Cerebellar cortex (tissue), 1 donor: ENCODE measurements around the gene GPC2.
A peak's percentile ranks its signal among the peaks of the same experiment; 100 is the strongest.

Experiments used
- DNase-seq: peaks from one replicate; pipeline ENCODE4 v3.0.0-alpha.2; 2015; ENCODE audit warnings: low spot score

The GPC2 gene

GRCh38 chr7:100169147-100169850, 7.9 kb downstream of the GPC2 start:
- no peak for DNase-seq

DNA sequence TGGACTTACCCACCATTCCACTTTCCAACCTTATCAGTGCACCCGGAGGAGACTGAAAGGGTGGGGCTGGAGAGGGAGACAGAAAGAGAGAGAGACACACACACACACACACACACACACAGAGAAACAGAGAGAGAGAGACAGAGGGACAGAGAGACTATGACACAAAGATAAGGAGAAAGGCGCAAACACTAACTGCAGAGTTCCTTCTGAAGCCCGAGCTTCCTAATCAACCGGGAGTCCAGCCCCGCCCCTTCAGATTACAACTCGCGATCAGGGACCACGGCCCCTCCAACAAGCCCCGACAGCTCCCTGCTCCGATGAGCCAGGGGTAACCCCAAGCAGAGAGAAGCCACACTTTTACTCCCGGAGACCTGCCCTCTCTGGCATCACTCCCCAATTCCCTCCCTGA, 9.3 kb downstream of the GPC2 start:
- no peak for DNase-seq

DNA sequence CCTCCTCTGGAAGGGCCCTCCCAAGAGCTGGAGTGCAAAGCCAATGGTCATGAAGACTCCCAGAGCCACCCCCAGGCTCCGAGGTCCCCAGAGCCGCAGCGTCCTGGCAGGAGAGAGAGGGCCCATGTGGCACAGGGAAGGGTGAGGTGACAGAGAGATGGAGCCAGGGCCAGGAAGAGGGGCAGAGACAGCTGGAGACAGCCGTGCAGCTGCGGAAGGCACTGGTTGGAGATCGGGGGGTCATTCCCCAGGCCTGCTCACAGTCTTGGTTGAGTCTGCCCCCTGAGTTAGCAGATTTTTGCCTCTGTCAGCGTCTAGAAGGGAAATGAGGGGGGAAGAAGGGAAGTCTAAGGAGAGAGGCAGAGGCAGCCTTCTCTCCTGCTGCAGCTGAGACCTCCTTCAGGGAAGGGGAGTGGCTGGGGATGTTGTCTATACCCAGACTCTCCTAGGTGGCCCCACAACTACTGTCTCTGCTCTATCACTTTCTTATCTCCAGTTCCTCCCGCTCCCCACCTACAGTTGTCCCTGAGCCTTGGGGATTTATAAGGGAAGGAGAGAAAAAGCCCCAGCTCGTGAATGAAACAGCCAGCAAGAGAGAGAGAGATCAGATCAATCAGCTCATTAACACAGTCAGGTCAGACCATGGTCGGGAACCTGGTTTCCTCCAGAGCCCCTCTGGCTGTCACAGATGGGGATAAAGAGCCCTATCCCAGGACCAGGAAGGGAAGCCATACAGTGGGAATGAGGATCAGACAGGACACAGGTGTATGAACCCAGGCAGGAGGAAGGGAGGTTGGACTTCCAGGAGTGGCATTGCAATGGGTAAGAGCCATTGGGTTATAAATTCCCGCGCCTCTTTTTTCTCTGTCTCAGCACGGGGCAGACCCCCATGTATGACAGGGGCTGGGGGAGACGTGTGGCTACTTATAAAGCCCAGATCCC, 9.9 kb downstream of the GPC2 start:
- DNase-seq, result no peak

- DNase-seq, result no peak
Measured at GRCh38 chr7:100166317-100166940, 10.8 kb downstream of the GPC2 start.

DNA sequence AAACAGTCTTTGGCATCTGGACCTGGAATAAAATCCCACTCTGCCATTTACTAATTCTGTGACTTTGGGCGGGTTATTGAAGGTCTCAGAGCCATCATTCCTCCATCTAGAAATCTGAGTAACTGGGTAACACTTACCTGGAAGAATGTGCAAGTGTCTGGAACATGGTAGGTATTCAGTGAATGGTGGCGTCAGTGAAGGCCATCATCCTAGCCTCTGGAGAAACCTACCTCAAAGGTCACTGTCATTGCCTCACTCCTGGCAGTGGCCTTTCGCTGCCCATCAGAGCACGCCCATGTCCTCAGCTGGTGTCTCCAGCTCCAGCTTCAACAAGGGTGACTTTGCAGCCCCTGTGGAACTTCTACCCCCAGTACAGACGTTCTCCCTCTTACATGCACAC, 13.3 kb downstream of the GPC2 start:
- DNase-seq, result no peak

DNA sequence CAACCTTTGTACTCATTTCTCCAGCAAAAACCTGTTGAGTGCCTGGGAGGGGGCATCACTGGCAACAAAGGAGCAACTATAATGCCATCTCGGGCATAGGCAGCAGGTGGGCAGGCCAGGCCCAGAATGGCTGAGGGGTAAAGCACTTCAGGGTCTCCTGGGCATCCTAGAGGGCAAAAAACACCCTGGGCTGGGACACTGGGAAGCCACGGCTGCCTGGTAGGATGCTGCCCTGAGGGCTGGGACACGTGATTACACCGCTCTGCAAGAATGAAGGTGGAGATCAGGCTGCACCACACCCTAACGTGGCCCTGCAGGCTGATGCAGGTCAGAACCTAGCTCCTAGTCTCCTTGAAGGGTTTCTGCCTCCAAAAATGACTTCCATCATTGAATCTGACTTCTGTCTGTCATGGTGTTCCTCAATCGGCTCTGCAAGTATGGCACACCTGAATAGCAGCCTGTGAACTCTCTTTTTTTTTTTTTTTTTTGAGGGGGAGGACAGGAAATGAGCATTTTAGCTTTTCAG, 14.1 kb downstream of the GPC2 start:
- DNase-seq, result no peak

DNA sequence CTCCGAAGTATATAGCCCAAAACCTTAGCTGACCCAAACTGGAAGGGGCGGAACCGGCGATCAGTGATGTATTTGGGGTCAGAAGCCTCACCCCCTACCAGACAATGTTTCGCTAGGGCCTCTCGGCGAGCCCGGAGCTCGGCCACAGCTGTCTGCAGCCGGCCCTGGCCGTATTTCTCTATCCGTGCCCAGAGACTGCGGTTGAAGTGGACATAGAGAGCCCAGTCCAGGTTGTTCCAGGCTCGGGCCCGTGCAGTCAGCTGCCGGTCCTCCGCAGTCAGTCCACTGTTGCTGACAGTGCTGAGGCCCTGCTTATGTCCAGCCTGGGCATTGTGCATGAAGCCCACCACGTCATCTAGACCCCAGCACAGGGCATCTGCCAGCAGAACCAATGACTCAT, 17.1 kb downstream of the GPC2 start:
- DNase-seq, result no peak

DNA sequence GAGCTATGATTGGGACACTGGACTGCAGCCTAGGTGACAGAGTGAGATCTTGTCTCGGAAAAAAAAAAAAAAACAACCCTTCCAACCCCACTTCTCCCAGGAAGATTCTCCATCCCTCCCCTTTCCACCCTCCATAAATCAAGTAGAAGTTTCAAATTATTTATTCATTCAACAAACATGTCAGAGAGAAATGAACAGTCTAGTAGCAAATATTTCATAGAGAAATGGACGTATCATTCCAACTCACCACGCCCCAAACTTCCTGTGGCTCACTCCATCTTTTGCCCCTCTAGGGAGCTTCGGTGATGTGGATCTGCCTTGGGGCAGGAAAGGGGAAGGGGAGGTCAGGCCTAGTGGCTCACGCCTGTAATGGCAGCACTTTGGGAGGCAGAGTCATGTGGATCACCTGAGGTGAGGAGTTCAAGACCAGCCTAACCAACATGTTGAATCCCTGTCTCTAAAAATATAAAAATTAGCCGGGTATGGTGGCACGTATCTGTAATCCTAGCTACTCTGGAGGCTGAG, 18.0 kb downstream of the GPC2 start:
- no peak for DNase-seq

GRCh38 chr7:100158229-100159098, 18.7 kb downstream of the GPC2 start, which contains the start of gene TRAPPC14:
Gene TRAPPC14, minus strand, starts transcription at chr7:100158723. Its CDS starts 224 bp downstream, at chr7:100158499.
- DNase-seq, result peak; percentile 84

GRCh38 chr7:100157334-100158228, 19.6 kb downstream of the GPC2 start:
- peak; percentile 68 for DNase-seq

GRCh38 chr7:100157069-100157333, 20.2 kb downstream of the GPC2 start:
- no peak for DNase-seq

GRCh38 chr7:100156331-100157068, 20.7 kb downstream of the GPC2 start:
- DNase-seq, result no peak

DNA sequence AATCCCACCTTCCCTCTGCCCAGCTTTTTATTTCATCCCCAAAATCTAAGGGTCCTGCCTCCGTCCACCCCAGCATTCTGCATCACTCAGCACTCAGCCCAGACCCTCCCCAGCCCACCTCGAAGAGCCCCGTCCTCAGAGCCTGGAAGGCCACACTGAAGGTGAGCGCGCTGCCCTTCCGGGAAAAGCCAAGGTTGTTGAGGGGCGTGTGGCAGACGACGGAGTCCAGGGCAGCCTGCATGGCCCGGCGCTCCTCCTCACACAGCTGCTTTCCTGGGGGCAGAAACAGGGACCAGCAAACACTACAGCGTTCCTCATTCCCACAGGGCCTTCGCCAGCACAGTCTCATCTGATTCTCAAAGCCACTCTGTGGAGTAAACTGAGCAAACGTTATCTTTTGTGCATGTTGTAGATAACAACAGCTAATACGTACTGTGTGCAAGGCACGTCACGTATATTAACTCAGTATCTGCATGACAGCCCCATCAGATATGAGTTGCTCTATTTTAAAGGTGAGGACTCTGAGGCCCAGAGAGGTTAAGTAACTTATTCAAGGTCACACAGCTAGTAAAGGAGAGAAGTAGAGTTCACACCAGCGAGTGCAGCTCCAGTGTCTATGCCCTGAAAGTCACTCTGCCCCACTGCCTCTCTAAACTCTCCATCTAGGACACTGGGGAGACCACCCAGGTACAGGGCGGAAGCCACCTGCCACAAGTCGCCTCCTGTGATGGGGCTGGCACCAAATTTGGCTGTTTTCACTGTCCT, 21.4 kb downstream of the GPC2 start:
- no peak for DNase-seq

DNA sequence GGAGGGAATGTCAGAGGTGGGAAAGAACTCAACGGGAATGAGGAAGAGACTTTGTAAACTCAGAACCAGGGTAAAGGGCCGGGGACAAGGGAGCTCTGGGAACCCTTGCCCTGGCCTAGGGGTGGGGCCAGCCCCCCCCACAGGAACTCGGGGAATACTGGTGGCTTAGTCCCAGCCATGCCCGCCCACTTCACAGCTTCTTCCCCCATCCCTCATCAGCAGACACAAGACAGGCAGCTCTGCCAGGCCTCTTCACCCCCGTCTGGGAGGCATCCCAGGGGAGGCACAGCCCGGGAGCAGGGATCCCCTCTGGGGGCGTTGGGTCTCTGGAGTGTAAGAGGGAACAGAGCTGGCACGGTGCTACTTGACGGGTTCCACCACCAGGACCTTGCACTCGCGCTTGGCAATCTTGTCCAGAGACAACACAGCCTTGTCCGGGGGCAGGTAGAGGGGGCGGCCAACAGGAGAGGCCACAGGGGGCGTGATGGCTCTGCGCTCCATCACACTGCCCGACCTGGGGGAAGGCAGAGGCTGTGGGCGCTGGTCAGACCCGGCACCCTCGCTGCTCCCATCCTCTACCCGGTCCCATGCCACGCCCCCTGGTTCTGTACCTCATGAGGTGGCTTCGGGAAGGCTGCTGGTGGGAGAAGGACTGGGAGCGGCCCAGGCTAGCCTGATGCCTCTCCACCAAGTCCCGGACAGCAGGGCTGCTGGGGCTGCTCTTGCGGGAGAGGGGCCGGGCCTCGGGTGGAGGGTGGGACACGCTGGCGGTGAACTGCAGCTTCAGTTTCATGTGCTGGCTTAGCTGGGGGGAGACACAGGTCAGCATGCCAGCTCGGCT, 22.3 kb downstream of the GPC2 start:
- DNase-seq, result no peak

DNA sequence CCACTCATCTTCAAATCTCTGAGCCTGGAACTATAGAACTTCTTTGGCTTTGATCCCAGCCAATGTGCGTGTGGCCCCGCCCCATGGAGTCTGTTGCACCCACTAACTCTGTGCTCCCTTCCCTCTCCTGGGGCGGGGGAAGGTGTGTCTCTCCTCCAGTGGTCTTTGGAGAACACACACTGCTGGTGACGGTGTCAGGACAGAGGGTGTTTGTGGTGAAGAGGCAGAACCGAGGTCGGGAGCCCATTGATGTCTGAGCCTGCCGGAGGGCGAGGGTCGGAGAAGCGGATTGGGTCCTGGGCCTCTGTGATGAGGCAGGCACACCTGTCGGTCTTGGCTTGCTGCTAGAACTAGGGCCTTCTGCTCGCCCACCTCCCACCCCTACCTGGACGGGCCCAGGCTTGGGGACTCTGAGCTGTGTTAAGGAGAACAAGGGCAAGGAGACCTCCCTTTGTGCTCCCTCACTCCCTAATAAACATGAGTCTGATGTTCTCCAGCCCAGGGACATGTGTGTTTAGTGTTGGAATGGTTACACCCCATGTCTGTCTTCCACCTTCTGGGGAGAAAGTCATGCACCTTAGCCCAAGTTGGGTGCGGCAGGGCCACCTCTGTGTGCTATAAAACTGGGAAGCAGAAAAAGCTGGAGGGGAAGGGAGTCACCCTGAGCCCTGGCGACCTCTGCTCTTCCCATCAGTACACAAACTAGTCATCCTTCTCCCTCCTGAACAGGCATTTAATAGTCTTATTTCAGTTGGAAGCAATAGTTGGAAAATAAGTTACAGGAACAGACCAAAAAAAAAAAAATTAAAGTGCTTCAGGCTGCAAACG, 23.3 kb downstream of the GPC2 start:
- DNase-seq, result no peak

GRCh38 chr7:100152937-100153666, 24.1 kb downstream of the GPC2 start:
- DNase-seq, result no peak
